ENCODE results near the gene ATAD2B. TPM values are rescaled to one million over a fixed set of nuclear protein-coding genes. Genes with fewer than 3 reads are reported as not detected.
A peak's percentile ranks its signal among the peaks of the same experiment; 100 is the strongest.

The ATAD2B gene
- polyA plus RNA-seq, 1 experiment: 6.0 TPM

DNA sequence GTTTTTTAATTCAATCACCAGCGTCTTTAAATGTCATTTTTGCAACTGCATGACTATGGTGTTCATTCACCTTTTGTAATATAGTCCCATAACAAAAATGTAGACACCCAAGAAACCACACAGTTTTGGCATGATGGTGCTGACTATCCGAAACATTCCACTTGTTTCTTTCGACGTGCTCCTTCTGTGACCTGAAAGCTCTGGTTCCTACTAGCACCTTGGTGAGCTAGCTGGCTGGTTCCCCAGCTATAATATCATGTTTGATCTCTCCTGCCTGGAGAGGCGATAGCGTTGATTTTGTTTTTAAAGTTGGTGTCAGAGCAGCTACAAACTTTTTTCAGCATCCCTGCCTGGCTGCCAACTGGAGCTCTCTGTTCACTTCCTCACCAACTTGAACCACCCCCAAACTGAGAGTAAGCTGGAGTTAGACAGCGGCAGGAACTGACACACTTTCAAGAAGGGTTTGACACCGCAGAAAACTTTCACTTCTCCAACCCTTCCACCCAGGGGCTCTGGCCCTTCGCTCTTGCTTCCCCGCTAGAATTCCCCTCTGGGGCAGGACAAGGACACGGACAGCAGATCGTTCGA is 1.1 kb downstream of the ATAD2B start:
- Histone ChIP-seq H3K27me3 (ENCODE audit: control insufficient read depth, insufficient read depth, low read length) (no peaks in the 10 kb centered on the region), H3K4me3 (ENCODE audit: low read depth, low read length) (peak overlapping the region; percentile 90), H3K27ac (ENCODE audit: low read depth, low read length) (peak overlapping the region; percentile 91), H3K9me3 (ENCODE audit: control insufficient read depth, insufficient read depth, low read length) (peaks cover 4% of the 10 kb centered on the region; the same call in 1 of the 2 replicates)
- TF ChIP-seq, protein P1, sequence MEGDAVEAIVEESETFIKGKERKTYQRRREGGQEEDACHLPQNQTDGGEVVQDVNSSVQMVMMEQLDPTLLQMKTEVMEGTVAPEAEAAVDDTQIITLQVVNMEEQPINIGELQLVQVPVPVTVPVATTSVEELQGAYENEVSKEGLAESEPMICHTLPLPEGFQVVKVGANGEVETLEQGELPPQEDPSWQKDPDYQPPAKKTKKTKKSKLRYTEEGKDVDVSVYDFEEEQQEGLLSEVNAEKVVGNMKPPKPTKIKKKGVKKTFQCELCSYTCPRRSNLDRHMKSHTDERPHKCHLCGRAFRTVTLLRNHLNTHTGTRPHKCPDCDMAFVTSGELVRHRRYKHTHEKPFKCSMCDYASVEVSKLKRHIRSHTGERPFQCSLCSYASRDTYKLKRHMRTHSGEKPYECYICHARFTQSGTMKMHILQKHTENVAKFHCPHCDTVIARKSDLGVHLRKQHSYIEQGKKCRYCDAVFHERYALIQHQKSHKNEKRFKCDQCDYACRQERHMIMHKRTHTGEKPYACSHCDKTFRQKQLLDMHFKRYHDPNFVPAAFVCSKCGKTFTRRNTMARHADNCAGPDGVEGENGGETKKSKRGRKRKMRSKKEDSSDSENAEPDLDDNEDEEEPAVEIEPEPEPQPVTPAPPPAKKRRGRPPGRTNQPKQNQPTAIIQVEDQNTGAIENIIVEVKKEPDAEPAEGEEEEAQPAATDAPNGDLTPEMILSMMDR (IDR thresholded peaks at IDR 0.05; ENCODE audit: low read depth, low read length): no peak
- no peak for DNase-seq (ENCODE audit: low read depth, low spot score)
- ChIA-PET POLR2A (interaction anchor here (0.6 to 2.9 kb wide), 6 partner anchors 14 to 158 kb away, joined by 3 to 25 read pairs (median 9); partner anchors contain the start of genes SF3B6, TP53I3 and UBXN2A), CTCF (interaction anchor here (0.6 to 4.8 kb wide), 22 partner anchors 15 to 762 kb away, joined by 3 to 63 read pairs (median 6); partner anchors contain the start of genes TP53I3, UBXN2A and WDCP)

DNA sequence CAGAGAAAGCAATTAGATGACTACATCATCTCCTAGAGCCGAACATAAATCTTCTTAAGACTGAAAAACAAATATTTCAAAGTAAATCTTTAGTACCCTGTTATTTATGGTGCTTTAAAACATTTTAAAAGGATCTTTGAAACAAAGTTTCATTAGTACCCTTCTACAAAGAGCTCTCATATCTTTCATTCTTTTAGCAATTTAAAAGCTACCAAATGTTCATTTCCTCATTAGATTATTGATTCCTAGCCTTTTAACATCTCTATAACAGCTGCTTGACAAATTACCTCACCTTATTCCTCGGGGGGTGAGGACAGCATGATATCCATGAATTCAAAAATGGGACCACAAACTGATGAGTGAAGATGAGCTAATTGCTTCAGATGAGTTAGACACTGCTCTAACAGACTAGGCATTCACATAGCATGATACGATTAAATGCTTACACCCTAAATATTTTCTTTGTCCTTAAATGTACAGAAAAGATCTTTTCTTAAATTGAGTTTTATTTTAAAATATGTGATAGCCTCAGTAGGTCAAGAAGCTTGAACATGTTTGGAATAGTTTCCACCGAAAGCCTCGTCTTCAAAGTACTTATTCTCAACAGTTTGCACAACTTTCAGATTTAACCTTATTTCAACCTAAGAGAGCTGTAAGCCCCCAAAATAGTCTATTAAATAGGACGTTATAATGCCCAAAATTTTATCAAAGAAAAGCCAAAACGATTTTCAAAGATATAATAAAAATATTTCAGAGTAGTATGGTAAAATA is 2.1 kb downstream of the ATAD2B start:
- Histone ChIP-seq H3K4me3 (ENCODE audit: low read depth, low read length) (peak overlapping the region; percentile 90), H3K27ac (ENCODE audit: low read depth, low read length) (no peak overlapping the region), H3K9me3 (ENCODE audit: control insufficient read depth, insufficient read depth, low read length) (peaks cover 4% of the 10 kb centered on the region; the same call in 1 of the 2 replicates), H3K27me3 (ENCODE audit: control insufficient read depth, insufficient read depth, low read length) (no peaks in the 10 kb centered on the region)
- TF ChIP-seq, protein P1 (IDR thresholded peaks at IDR 0.05; ENCODE audit: low read depth, low read length): no peak
- CTCF ChIA-PET: interaction anchor here (0.5 to 4.8 kb wide), 10 partner anchors 15 to 1437 kb away, joined by 3 to 63 read pairs (median 5); partner anchors contain the start of gene TP53I3
- no peak for DNase-seq (ENCODE audit: low read depth, low spot score)
- POLR2A ChIA-PET: interaction anchor here (0.6 to 2.3 kb wide), 2 partner anchors 30 to 159 kb away, joined by 5 to 10 read pairs; partner anchors contain the start of gene TP53I3

DNA sequence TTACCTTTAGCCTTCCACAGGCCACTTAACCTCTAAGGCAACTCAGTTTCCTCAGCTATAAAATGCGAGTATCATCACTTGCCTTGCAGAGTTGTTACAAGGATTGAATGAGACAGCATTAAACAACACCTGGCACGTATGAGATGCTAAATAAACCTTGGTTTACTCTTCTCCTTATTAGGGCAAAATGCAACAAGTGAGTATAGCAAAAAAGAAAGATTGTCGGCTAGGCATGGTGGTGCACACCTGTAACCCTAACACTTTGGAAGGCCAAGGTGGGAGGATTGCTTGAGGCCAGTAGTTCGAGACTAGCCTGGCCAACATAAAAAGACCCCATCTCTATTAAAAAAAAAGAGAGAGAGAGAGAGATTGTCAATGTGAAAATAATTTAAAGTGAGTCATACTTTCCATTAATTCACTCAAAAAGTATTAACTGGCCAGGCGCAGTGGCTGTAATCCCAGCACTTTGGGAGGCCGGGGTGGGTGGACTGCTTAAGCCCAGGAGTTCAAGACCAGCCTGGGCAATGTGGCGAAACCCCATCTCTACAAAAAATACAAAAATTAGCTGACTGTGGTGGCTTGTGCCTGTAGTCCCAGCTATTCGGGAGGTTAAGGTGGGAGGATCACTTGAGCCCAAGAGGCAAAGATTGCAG is 8.0 kb downstream of the ATAD2B start:
- H3K27ac ChIP-seq (ENCODE audit: low read depth, low read length): no peak overlapping the region
- TF ChIP-seq, protein P1 (IDR thresholded peaks at IDR 0.05; ENCODE audit: low read depth, low read length): no peak
- POLR2A ChIA-PET: interaction anchor here (0.8 kb wide), 1 partner anchor 9 kb away, joined by 4 read pairs; no protein-coding TSS in a partner anchor

DNA sequence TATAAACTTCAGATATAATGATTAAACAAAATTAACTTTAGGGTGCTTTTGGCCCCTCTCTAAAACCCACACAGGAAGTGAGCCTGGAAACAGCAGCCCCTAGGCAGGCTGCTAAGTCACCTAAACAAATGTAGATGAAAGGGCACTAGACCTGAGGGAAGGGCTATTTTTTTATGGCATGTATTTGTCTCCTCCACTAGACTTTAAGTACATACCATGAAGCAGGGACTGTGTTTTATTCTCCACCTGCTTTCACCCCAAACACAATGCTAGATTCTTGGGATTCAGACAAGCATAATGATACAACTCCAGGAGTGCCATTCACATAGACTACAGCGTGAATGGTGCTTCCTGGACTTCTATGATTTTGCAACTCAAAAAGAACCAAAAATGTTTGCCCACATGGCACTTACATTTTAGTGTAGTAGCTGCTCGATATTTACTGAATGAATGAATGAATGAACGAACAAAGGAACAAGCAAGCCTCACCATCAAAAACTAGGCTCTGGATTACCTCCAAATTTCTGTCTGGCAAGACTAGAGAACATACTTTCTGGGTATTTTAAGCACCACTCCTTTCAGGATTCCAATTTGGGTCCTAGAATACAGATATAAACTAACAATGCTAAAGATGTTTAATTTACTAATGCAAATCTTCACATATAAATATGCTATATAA is 10.1 kb downstream of the ATAD2B start:
- Histone ChIP-seq H3K27ac (ENCODE audit: low read depth, low read length) (no peak overlapping the region), H3K9me3 (ENCODE audit: control insufficient read depth, insufficient read depth, low read length) (no peaks in the 10 kb centered on the region), H3K4me3 (ENCODE audit: low read depth, low read length) (no peak overlapping the region), H3K27me3 (ENCODE audit: control insufficient read depth, insufficient read depth, low read length) (no peaks in the 10 kb centered on the region)
- TF ChIP-seq, protein P1 (IDR thresholded peaks at IDR 0.05; ENCODE audit: low read depth, low read length): no peak
- ChIA-PET CTCF (no interaction called here), POLR2A (no interaction called here)
- no peak for DNase-seq (ENCODE audit: low read depth, low spot score)

More for the DNA sequence above, 8.0 kb downstream of the ATAD2B start:
- CTCF ChIA-PET: interaction anchor here (0.7 kb wide), 1 partner anchor 94 kb away, joined by 3 read pairs; no protein-coding TSS in a partner anchor
- no peak overlapping the region for H3K4me3 ChIP-seq (ENCODE audit: low read depth, low read length)
- no peaks in the 10 kb centered on the region for H3K27me3 ChIP-seq (ENCODE audit: control insufficient read depth, insufficient read depth, low read length)
- no peak for DNase-seq (ENCODE audit: low read depth, low spot score)
- no peaks in the 10 kb centered on the region; the same call in 1 of the 2 replicates for H3K9me3 ChIP-seq (ENCODE audit: control insufficient read depth, insufficient read depth, low read length)
